GM19397 (cell line): ENCODE measurements around the gene RASA2.

Experiments used
- ATAC-seq: cut with Tn5 transposase; IDR thresholded peaks from one replicate; pipeline ENCODE4 v1.9.1; 2021; ENCODE audit warnings: mild to moderate bottlenecking, moderate library complexity; ENCODE audit not compliant: unreplicated experiment

RASA2 gene

DNA sequence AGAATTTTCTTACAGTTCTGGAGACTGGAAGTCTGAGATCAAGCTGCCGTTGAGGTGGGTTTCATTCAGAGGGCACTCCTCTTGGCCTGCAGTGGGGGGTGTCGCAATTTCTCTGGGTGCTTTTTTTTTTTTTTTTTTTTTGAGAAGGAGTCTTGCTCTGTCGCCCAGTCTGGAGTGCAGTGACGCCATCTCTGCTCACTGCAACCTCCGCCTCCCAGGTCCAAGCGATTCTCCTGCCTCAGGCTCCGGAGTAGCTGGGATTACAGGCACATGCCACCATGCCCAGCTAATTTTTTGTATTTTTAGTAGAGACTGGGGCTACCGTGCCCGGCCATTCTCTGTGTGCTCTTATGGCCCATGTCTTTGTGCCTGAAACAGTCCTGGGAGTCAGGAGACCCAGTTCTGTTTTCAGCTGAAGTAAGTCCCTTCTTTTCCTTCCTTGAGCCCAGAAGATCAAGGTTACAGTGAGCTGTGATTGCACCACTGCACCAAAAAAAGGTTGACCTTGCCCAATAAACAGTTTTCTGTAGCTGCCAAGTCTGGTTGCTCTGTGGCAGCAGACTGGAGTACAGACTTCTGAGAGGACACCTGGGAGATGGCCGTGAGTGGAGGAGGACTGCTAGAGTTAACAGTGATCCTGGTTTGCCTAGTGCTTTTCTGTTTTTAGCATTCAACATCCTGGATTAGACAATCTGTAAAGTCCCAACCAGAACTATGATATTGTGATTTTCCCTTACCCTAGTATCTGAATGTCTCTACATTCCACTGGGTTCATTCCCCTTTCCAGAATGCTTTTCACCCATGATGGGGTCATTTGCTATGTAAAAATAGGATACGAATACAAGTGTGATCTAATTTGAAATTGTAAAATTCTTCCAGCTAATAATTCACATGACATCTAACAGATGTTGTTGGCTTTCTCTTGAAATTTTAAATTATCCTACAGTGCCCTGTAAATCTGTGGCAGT is 174.7 kb downstream of the RASA2 start:
- no peak for ATAC-seq

DNA sequence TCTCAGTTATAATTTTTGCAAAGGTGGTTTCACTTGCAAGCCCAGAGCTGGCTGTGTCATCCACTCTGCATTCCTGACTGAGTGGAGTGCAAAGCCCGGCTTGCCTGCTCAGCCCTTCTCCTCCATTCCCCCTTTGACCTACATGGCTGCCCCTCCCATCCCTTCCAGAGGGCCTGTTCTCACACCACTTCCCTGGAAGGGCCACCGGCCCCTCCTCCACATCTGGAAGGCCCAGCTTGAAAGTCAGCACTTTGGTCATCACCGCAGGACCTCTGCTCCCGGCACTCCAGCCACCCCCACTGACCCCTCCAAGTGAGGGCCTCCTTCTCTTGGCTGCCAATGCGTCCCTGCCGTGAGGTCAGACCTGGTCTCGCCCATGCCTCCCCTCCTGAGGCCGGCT is 177.2 kb downstream of the RASA2 start:
- ATAC-seq = no peak
